GM12874 (cell line): ENCODE results near the gene TSPAN18.

ENCODE experiments used
- CTCF ChIP-seq: IDR thresholded peaks from 2 replicates; pipeline ENCODE4 v1.5.1; 2011; ENCODE audit warnings: low read depth, mild to moderate bottlenecking, control low read depth, low read length, moderate library complexity; ENCODE audit not compliant: insufficient read depth

TSPAN18 gene

GRCh38 chr11:44788536-44789261 is 61.9 kb downstream of the TSPAN18 start:
- TF ChIP-seq CTCF = no peak

GRCh38 chr11:44789496-44789895 is 62.7 kb downstream of the TSPAN18 start:
- TF ChIP-seq CTCF = no peak

- TF ChIP-seq CTCF = no peak
Measured at GRCh38 chr11:44790211-44790610, 63.4 kb downstream of the TSPAN18 start.

GRCh38 chr11:44791316-44791925 is 64.7 kb downstream of the TSPAN18 start:
- TF ChIP-seq CTCF = no peak

GRCh38 chr11:44792171-44792570 is 65.4 kb downstream of the TSPAN18 start:
- TF ChIP-seq CTCF = no peak

- TF ChIP-seq CTCF = no peak
Measured at GRCh38 chr11:44793350-44794090, 66.8 kb downstream of the TSPAN18 start.

GRCh38 chr11:44795803-44796535 is 69.2 kb downstream of the TSPAN18 start:
- TF ChIP-seq CTCF = no peak
